GM12878 (cell line): ENCODE measurements around the gene CC2D1A.

Experiments used
- CTCF ChIP-seq, 3 experiments: IDR thresholded peaks in 2 of 3; conservative IDR thresholded peaks in 1 of 3; 2 replicates each; pipeline ENCODE4 v1.5.1; 2011; ENCODE audit warnings: low read depth in 3 of 3, low read length in 3 of 3, mild to moderate bottlenecking in 3 of 3, control low read depth in 2 of 3, moderate library complexity in 2 of 3, inconsistent platforms in 1 of 3, mixed read lengths in 1 of 3; ENCODE audit not compliant: control insufficient read depth in 2 of 3, insufficient read depth in 1 of 3; ENCODE audit errors: extremely low read depth in 1 of 3
- EP300 ChIP-seq, 2 experiments: fragments of 150-350 bp in 1 of 2; IDR thresholded peaks; 2 replicates each; pipeline ENCODE4 v1.6.1; 2011 to 2012; ENCODE audit warnings: low read depth in 2 of 2, low read length in 2 of 2, borderline replicate concordance in 1 of 2, improper control_type of control experiment in 1 of 2, inconsistent platforms in 1 of 2; ENCODE audit not compliant: control insufficient read depth in 1 of 2
- FOXM1 ChIP-seq: IDR thresholded peaks from 2 replicates; pipeline ENCODE4 v1.6.1; 2012; ENCODE audit warnings: low read depth, mild to moderate bottlenecking, inconsistent platforms, low read length, moderate library complexity
- POLR2A ChIP-seq: IDR thresholded peaks from 2 replicates; pipeline ENCODE4 v1.6.1; 2011; ENCODE audit warnings: low read depth, mild to moderate bottlenecking, low read length
- SPI1 ChIP-seq: IDR thresholded peaks from 2 replicates; pipeline ENCODE4 v1.6.1; 2011; ENCODE audit warnings: low read depth, mild to moderate bottlenecking, low read length, moderate library complexity, borderline replicate concordance; ENCODE audit not compliant: insufficient read depth
- SREBF2 ChIP-seq: IDR thresholded peaks from 2 replicates; pipeline ENCODE4 v1.6.1; 2012; ENCODE audit warnings: mild to moderate bottlenecking, low read length
- USF2 ChIP-seq: IDR thresholded peaks from 2 replicates; pipeline ENCODE4 v1.6.1; 2011; ENCODE audit warnings: low read depth, low read length, improper control_type of control experiment, borderline replicate concordance
- ZBTB33 ChIP-seq: fragments of 450-650 bp; IDR thresholded peaks from 2 replicates; pipeline ENCODE4 v1.6.1; 2017; ENCODE audit warnings: mild to moderate bottlenecking

GRCh38 chr19:13966684-13967128 is 60.7 kb downstream of the CC2D1A start:
- TF ChIP-seq CTCF (IDR thresholded peaks at IDR 0.05 in 2 of 3, conservative IDR thresholded peaks at IDR 0.05 in 1 of 3; ENCODE audit: control insufficient read depth in 2 of 3, extremely low read depth in 1 of 3, insufficient read depth in 1 of 3, low read depth in 3 of 3, low read length in 3 of 3) (no peak), ZBTB33 (no peak), EP300 (IDR thresholded peaks at IDR 0.05; ENCODE audit: borderline replicate concordance in 1 of 2, control insufficient read depth in 1 of 2, low read depth in 2 of 2, low read length in 2 of 2) (no peak), POLR2A (no peak), SREBF2 (no peak), FOXM1 (no peak), SPI1 (no peak), USF2 (no peak)
